IPS-NIHi7 (cell line): ENCODE data around the gene FLAD1.
A peak's percentile ranks its signal among the peaks of the same experiment; 100 is the strongest.

ENCODE experiments used
- DNase-seq: peaks from one replicate; pipeline ENCODE4 v3.0.0; 2012; ENCODE audit warnings: mixed read lengths; ENCODE audit errors: extremely low spot score

Gene FLAD1

GRCh38 chr1:154951901-154952657 is 31.1 kb upstream of the FLAD1 start:
- DNase-seq: no peak

- no peak for DNase-seq
These were observed 30.5 kb upstream of the FLAD1 start for GRCh38 chr1:154952664-154953063.

GRCh38 chr1:154953611-154954038 is 29.5 kb upstream of the FLAD1 start:
- no peak for DNase-seq

GRCh38 chr1:154954541-154954940 is 28.6 kb upstream of the FLAD1 start:
- no peak for DNase-seq

- DNase-seq: no peak
These were observed 28.0 kb upstream of the FLAD1 start for GRCh38 chr1:154955039-154955717.

GRCh38 chr1:154955718-154956543 is 27.2 kb upstream of the FLAD1 start, which contains the start of gene PBXIP1:
PBXIP1 (minus strand) TSS chr1:154956099; CDS start chr1:154953721, 2,378 bp downstream.
- peak; percentile 96 for DNase-seq

GRCh38 chr1:154956544-154956941 is 26.6 kb upstream of the FLAD1 start:
- DNase-seq: no peak

- DNase-seq: no peak
These were observed 26.0 kb upstream of the FLAD1 start for GRCh38 chr1:154957091-154957657.

- no peak for DNase-seq
These were observed 25.1 kb upstream of the FLAD1 start for GRCh38 chr1:154958036-154958435.

GRCh38 chr1:154958681-154959425 is 24.3 kb upstream of the FLAD1 start:
- DNase-seq: no peak

- DNase-seq: no peak
These were observed 23.7 kb upstream of the FLAD1 start for GRCh38 chr1:154959426-154959780.

- DNase-seq: no peak
These were observed 22.6 kb upstream of the FLAD1 start for GRCh38 chr1:154960446-154961136.

GRCh38 chr1:154961207-154962155 is 21.7 kb upstream of the FLAD1 start, which contains the start of gene PYGO2:
PYGO2 (minus strand) TSS chr1:154961782; CDS start chr1:154961576, 206 bp downstream.
- peak; percentile 80 for DNase-seq

- DNase-seq: no peak
These were observed 20.9 kb upstream of the FLAD1 start for GRCh38 chr1:154962156-154962749.

GRCh38 chr1:154962795-154963330 is 20.3 kb upstream of the FLAD1 start:
- no peak for DNase-seq

GRCh38 chr1:154963643-154964042 is 19.5 kb upstream of the FLAD1 start:
- no peak for DNase-seq

GRCh38 chr1:154964359-154964758 is 18.8 kb upstream of the FLAD1 start:
- no peak for DNase-seq

- DNase-seq: no peak
These were observed 17.0 kb upstream of the FLAD1 start for GRCh38 chr1:154966111-154966510.
